HepG2 (cell line): ENCODE measurements around the gene USP28.

Experiments
- CREM ChIP-seq, 2 experiments: sonication (generic) in 1 of 2; formaldehyde crosslinking in 1 of 2; IDR thresholded peaks; 2 replicates each; pipeline versions ENCODE4 v1.4.0 to v1.6.1; 2016 to 2020; ENCODE audit warnings: antibody characterized with exemption in 1 of 2, mild to moderate bottlenecking in 1 of 2, missing genetic modification reagents in 1 of 2
- JUND ChIP-seq: sonication (generic); formaldehyde crosslinking; IDR thresholded peaks from 2 replicates; pipeline ENCODE4 v1.8.0; 2022; ENCODE audit warnings: mild to moderate bottlenecking, missing genetic modification reagents
- TF ChIP-seq, protein P1 (sequence below): sonication (generic); formaldehyde crosslinking; IDR thresholded peaks from 2 replicates; pipeline ENCODE4 v1.5.0; 2020; ENCODE audit warnings: mild to moderate bottlenecking, missing genetic modification reagents, moderate library complexity

DNA sequence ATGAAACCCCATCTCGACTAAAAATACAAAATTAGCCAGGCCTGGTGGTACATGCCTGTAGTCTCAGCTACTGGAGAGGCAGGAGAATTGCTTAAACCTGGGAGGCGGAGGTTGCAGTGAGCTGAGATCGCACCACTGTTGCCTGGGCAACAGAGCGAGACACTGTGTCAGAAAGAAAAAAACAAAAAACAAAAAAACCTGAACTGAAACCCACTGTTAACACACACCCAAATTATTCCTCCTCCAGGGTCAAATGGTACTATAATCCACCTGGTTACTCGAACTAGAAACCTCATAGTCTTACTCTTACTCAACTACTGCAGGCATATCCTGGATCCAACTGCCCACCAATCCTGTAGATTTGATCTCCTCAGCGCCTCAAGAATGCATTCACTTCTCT is 35.5 kb downstream of the USP28 start:
- TF ChIP-seq JUND (no peak), CREM (IDR thresholded peaks at IDR 0.05) (no peak), CREM (CRISPR knock-in tag; IDR thresholded peaks at IDR 0.05) (no peak)
- TF ChIP-seq, protein P1, sequence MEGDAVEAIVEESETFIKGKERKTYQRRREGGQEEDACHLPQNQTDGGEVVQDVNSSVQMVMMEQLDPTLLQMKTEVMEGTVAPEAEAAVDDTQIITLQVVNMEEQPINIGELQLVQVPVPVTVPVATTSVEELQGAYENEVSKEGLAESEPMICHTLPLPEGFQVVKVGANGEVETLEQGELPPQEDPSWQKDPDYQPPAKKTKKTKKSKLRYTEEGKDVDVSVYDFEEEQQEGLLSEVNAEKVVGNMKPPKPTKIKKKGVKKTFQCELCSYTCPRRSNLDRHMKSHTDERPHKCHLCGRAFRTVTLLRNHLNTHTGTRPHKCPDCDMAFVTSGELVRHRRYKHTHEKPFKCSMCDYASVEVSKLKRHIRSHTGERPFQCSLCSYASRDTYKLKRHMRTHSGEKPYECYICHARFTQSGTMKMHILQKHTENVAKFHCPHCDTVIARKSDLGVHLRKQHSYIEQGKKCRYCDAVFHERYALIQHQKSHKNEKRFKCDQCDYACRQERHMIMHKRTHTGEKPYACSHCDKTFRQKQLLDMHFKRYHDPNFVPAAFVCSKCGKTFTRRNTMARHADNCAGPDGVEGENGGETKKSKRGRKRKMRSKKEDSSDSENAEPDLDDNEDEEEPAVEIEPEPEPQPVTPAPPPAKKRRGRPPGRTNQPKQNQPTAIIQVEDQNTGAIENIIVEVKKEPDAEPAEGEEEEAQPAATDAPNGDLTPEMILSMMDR (CRISPR knock-in tag): no peak
